GM18526 (cell line): ENCODE data around the gene SNRPN.

Experiments
- POLR2A ChIP-seq: IDR thresholded peaks from 3 replicates; pipeline ENCODE4 v1.6.1; 2011; ENCODE audit not compliant: insufficient read length; ENCODE audit errors: extremely low read depth

SNRPN gene

DNA sequence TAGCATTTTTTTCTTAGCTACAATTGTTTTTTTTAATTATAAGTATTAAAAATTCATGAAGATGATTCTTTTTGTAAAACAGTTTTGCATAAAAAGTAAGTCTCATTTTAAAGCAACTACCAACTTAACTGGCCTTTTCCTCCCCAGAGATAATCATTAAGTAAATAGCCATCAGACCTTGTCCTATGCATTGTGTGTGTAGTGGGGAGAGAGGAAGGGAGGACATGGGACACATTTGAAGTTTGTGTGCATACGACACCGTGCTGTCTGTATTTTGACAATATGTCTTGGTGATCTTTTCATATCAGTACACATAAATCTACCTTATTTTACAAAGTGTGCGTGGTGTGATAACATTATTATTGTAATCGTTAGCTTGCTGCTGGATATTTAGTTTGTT lies 8.1 kb downstream of the SNRPN start:
- TF ChIP-seq POLR2A = no peak

DNA sequence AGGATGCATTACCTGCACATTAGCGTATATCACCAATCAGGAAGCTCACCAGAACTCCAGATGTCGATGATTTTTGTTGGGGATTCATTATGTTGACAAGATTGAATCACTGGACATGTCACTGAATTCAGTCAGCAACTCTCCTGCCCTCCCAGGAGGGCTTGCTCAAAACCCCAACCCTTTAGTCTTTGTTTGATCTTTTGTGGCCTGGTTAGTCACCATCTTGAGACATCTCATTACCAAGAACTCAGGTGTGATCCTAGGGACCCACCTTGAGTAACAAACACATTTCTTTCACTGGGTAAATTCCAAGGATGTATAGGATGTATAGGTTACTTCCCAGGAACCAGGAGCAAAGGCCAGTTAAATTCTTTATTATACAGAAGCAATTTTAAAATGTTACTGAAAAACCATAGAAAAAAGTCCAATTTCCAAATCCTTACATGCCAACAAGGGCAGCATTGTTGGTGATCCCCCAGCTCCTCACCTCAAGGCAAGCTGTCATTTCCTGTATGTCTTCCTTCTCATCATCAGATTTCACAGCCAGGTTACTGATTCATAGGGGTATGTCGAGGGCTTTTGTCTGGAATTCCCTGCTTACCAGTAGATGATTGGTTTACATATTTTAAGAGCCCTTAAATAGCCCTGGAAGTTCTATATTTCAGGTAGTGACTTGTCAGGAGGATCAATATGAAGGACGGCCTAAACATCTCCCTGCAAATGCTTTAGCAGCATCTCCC lies 11.7 kb downstream of the SNRPN start:
- TF ChIP-seq POLR2A = no peak

DNA sequence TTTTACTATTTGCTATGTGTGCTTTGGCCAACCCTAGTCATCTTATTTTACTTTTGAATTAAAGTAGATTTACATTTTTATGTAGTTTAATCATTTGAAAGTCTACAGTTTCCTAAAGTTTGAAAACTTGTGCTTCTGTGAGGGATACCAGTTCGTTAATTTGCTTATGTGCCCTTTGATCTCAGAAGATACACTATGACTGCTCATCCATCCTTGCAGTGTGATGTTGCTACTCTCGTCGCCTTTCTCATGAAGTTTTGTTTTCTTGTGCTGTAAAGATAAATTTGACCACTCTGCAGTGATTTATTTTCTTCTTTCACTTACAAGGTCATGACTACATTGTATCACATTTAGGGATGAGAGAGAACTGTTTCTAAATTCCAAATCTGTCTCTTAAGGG lies 16.3 kb downstream of the SNRPN start:
- no peak for TF ChIP-seq POLR2A

DNA sequence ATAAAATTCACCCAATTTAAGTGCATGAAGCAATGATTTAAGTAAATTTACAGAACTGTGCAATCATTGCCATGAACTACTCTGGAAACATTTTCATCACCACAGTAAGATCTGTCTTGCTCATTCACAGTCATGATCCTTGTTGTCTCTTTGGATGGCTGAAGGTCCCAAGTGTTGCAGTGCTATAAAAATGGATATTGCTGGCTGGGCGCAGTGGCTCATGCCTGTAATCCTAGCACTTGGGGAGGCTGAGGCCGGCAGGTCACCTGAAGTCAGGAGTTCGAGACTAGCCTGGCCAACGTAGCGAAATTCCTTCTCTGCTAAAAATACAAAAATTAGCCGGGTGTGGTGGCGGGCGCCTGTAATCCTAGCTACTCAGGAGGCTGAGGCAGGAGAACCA lies 17.0 kb downstream of the SNRPN start:
- no peak for TF ChIP-seq POLR2A

DNA sequence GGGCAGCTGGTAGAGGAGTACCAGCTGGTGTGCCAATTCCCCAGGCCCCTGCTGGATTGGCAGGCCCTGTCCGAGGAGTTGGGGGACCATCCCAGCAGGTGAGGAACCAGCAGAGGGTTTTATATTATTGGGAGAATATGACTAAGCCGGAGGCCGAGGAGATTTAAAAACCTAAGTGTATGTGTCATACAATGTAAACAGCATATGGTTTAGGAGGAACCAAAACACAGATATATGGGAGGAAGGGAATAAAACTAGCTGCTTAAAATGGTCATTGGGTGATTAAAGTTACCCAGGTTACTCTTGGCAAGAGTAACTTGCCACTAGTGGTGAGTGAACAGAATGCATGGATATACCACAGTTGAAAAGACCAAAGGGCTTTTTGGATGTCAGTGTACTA lies 22.1 kb downstream of the SNRPN start:
- TF ChIP-seq POLR2A = no peak

DNA sequence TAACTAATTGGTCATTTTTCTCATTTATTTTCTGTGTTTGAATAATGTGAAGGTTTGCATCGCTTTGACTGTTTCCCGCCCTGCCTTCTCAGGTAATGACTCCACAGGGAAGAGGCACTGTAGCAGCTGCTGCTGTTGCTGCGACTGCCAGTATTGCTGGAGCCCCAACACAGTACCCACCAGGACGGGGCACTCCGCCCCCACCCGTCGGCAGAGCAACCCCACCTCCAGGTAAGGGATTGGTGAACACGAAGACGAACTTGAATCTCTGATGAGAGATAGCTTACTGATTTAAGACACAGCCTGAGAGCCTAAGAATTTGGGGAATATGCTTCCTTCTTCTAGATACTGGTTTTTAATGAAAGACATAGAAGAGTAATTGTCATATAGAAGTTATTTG lies 22.9 kb downstream of the SNRPN start:
- no peak for TF ChIP-seq POLR2A

DNA sequence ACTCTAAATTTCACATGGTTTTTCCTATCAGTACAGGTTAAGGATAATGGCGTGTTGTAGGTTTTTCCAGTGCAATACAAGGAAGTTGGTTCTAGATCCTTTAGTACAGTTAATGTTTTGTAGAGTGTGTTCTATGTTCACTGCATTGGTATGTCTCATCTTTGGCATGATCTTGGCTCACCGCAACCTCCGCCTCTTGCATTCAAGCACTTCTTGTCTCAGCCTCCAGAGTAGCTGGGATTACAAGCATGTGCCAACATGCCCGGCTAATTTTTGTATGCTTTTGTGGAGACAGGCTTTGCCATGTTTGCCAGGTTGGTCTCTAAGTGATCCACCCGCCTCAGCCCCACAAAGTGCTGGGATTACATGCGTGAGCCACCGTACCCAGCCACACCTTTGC lies 30.4 kb downstream of the SNRPN start:
- TF ChIP-seq POLR2A = no peak

DNA sequence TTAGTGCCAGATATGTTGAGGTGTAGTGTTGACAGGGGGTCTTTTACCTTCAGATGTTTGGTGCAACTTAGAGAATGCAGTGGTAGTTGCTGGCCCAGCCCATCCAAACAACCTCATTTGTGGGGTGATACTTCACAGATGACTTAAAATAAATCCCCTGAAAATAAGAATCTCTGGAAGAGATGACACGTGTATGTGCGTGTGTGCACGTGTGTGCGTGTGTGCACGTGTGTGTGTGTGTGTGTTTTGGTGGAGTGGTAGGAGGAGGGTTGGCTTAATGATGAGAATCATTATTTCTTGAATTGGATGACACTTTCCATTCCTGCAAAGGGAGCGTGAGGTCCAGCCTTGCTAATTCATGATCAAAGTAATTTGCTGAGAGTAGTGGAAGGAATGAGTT lies 31.9 kb downstream of the SNRPN start:
- TF ChIP-seq POLR2A = no peak

DNA sequence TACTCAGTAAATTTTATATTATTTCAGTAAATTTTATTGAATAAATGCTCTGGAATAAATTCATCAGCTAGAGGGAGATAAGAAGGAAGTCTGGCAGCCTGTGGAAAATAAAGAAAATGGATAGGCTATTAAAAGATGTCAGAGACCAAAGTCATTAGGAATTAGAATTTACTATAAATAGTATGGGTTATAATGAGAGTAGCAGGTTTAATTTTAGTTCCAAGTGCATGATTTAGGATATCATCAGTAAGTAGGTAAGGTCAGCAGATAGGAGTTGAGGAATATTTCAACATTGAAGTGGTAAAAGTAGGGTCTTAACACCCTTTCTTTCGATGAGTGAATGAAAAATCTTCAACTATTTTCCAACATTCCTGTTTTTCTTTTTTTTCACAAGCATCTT lies 64.6 kb downstream of the SNRPN start:
- no peak for TF ChIP-seq POLR2A

DNA sequence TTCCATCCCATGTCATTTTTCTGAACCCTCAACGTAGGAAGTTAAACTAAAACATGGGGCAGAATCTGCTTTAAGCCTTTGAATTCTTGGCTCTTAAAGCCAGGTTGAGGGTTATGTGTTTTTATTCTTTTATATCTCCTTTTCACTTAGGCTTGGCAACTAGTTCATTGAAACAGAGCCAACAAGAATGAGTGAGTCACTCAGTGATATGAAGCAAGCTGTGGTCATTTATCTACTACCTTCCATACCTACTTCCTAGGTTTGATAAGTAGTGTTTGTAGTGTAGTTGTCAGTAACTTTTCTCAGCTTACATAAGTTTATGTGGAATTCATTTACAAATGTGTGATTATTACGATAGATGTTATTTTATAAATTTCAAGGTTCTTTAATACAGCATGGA lies 67.4 kb downstream of the SNRPN start:
- no peak for TF ChIP-seq POLR2A
